GM12891 (cell line): ENCODE results near the gene TES.

Experiments used
- POLR2A ChIP-seq: IDR thresholded peaks from 2 replicates; pipeline ENCODE4 v1.6.1; 2011; ENCODE audit warnings: low read depth, low read length, control low read depth
- POLR2AphosphoS5 ChIP-seq: IDR thresholded peaks from 2 replicates; pipeline ENCODE4 v1.6.1; 2011; ENCODE audit warnings: low read depth, low read length, control low read depth
- POU2F2 ChIP-seq: IDR thresholded peaks from 2 replicates; pipeline ENCODE4 v1.6.1; 2011; ENCODE audit warnings: low read depth, mild to moderate bottlenecking, control low read depth, low read length, moderate library complexity
- SPI1 ChIP-seq: IDR thresholded peaks from 2 replicates; pipeline ENCODE4 v1.6.1; 2011; ENCODE audit warnings: low read depth, low read length, control low read depth
- TAF1 ChIP-seq: IDR thresholded peaks from 2 replicates; pipeline ENCODE4 v1.6.1; 2011; ENCODE audit warnings: low read depth, low read length, control low read depth

DNA sequence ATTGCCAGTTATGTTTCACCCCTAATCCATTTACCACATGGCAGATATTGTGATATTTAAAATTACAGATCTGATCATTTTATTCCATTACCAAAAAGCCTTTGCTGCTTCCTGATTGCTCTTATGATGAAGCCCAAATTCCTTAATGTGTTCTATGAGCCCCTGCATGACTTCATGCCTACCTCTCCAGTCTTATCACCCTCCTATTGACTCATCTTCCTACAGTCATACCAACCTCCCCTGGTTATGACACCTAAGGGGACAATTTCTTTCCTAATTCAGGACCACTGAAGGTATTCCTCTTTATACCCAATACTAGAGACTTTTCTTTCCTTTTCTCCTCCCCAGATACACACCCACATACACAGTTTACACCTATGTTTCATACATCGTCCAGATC lies 36.0 kb downstream of the TES start:
- TF ChIP-seq POLR2AphosphoS5 (no peak), POLR2A (no peak), TAF1 (no peak), SPI1 (no peak), POU2F2 (no peak)
